OCI-LY1 (cell line): ENCODE results near the gene TRIP12.

Experiments used
- CTCF ChIP-seq: fragments of 200-600 bp; sonication (generic), shearing (Covaris generic); IDR thresholded peaks from 2 replicates; pipeline ENCODE4 v1.5.1; 2017; ENCODE audit warnings: mild to moderate bottlenecking, antibody characterized with exemption, low read length, moderate library complexity, mixed read lengths
- EZH2 ChIP-seq: fragments of 200-600 bp; sonication (generic), shearing (Covaris generic); IDR thresholded peaks from 2 replicates; pipeline ENCODE4 v1.8.0; 2017; ENCODE audit warnings: borderline replicate concordance, mixed run types, mild to moderate bottlenecking, antibody characterized with exemption, low read length, moderate library complexity, mixed read lengths

- TF ChIP-seq CTCF (no peak), EZH2 (no peak)
Measured at GRCh38 chr2:229728370-229728769, 193.4 kb downstream of the TRIP12 start.
